Caco-2 (cell line): ENCODE measurements around the gene TMEM59L. TPM values are rescaled to one million over a fixed set of nuclear protein-coding genes. Genes with fewer than 3 reads are reported as not detected.

ENCODE experiments used
- BruUV-seq: library from RNA; stranded (reverse); fragments of 400-500 nt; replicated peaks from 2 replicates; lab custom pipeline; 2021; lab: Mats Ljungman, UMichigan
- CTCF ChIA-PET: fragments of 300-600 bp; sonication (Branson Sonifier 250); formaldehyde crosslinking; loops from one replicate; lab custom pipeline; 2022; ENCODE audit warnings: antibody characterized with exemption; lab: Charles Lee
- POLR2A ChIA-PET: fragments of 300-600 bp; sonication (Branson Sonifier 250); formaldehyde crosslinking; loops from one replicate; lab custom pipeline; 2022; ENCODE audit warnings: antibody characterized with exemption; lab: Charles Lee
- DNase-seq, 2 experiments: peaks; one replicate each; pipeline versions ENCODE4 v3.0.0 to v3.0.0-alpha.2; 2020 to 2022
- H3K27me3 ChIP-seq: replicated peaks from 2 replicates; pipeline ENCODE4 v1.6.0; 2011; ENCODE audit warnings: low read length; ENCODE audit not compliant: control insufficient read depth, insufficient read depth
- H3K36me3 ChIP-seq: 2 replicates; pipeline ENCODE4 v1.5.1; 2011; ENCODE audit warnings: low read length; ENCODE audit not compliant: control insufficient read depth, insufficient read depth
- H3K4me1 ChIP-seq: fragments of 250-450 bp; sonication (Bioruptor Pico); 2 replicates; pipeline ENCODE4 v1.5.1; 2020; ENCODE audit warnings: mild to moderate bottlenecking
- H3K4me3 ChIP-seq: 2 replicates; pipeline ENCODE4 v1.5.1; 2011; ENCODE audit warnings: low read depth, mild to moderate bottlenecking, control low read depth, low read length
- H3K9me3 ChIP-seq: fragments of 250-450 bp; sonication (Bioruptor Pico); 2 replicates; pipeline ENCODE4 v1.5.1; 2020; ENCODE audit warnings: mild to moderate bottlenecking, moderate library complexity
- H3K27ac Mint-ChIP-seq: one replicate; pipeline ENCODE4 v1.8.0; 2022; ENCODE audit warnings: mixed read lengths; ENCODE audit not compliant: unreplicated experiment
- H3K27me3 Mint-ChIP-seq: one replicate; pipeline ENCODE4 v1.8.0; 2022; ENCODE audit warnings: mixed read lengths; ENCODE audit not compliant: insufficient read depth, unreplicated experiment
- H3K36me3 Mint-ChIP-seq: one replicate; pipeline ENCODE4 v1.8.0; 2022; ENCODE audit warnings: mild to moderate bottlenecking, mixed read lengths; ENCODE audit not compliant: insufficient read depth, unreplicated experiment
- H3K4me1 Mint-ChIP-seq: one replicate; pipeline ENCODE4 v1.8.0; 2022; ENCODE audit warnings: low read depth, mixed read lengths; ENCODE audit not compliant: unreplicated experiment
- H3K4me3 Mint-ChIP-seq: one replicate; pipeline ENCODE4 v1.8.0; 2022; ENCODE audit warnings: mild to moderate bottlenecking, moderate library complexity, mixed read lengths; ENCODE audit not compliant: unreplicated experiment
- H3K9me3 Mint-ChIP-seq: one replicate; pipeline ENCODE4 v1.8.0; 2022; ENCODE audit warnings: mixed read lengths; ENCODE audit not compliant: unreplicated experiment
- intact Hi-C: fragments of 100-400 bp; cut with micrococcal nuclease; formaldehyde crosslinking; loops from one replicate; pipeline ENCODE4 v1.10.0; 2022; ENCODE audit not compliant: unreplicated experiment
- total RNA-seq: library from RNA; stranded (reverse); gene quantifications from 2 replicates; pipeline ENCODE4 v1.2.3, GENCODE V29; 2022
- TF ChIP-seq, protein P1 (sequence below), 2 experiments: fragments of 200-600 bp in 1 of 2; IDR thresholded peaks; 1 replicate in 1 of 2; 2 replicates in 1 of 2; pipeline versions ENCODE4 v1.5.1 to v1.8.0; 2011 to 2022; ENCODE audit warnings: antibody characterized with exemption in 1 of 2, control low read depth in 1 of 2, inconsistent platforms in 1 of 2, low read depth in 1 of 2, low read length in 1 of 2, mild to moderate bottlenecking in 1 of 2, moderate library complexity in 1 of 2; ENCODE audit not compliant: insufficient read depth in 1 of 2, severe bottlenecking in 1 of 2, unreplicated experiment in 1 of 2

The TMEM59L gene
- total RNA-seq, 1 experiment from 2014 or later: 0.25 TPM

DNA sequence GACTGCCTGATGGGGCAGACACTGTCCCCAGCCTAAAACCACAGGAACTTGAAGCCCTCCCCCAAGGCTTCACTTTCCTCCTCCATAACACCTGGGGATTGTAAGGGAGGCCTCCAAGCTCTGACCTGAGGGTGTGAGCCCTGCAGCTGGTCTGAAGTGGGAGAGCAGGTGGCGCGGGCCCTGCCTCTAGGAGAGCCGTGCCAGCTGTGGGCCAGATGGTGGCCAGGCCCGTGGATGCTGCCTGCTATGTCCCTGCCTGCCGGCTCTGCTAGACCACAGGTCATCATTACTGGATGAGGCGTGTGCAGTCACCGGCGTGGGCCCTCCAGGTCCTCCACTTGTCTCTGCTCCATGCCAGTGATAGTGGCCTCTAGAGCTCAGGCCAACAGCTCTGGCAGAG lies 20.7 kb downstream of the TMEM59L start:
- Mint-ChIP-seq H3K4me1 (peaks cover 15% of the 10 kb centered on the region), H3K9me3 (no peaks in the 10 kb centered on the region), H3K4me3 (no peak overlapping the region), H3K27me3 (peaks cover 8% of the 10 kb centered on the region), H3K36me3 (peaks cover 9% of the 10 kb centered on the region), H3K27ac (no peak overlapping the region)
- BruUV-seq: no TSS peak
- peaks cover 15% of the 10 kb centered on the region for H3K4me1 ChIP-seq
- H3K27me3 ChIP-seq: no peaks in the 10 kb centered on the region
- no peak overlapping the region for H3K4me3 ChIP-seq
- no peaks in the 10 kb centered on the region for H3K36me3 ChIP-seq
- H3K9me3 ChIP-seq: no peaks in the 10 kb centered on the region
- intact Hi-C loops: no loop called here
- POLR2A ChIA-PET: no interaction called here
- CTCF ChIA-PET: interaction anchor here (0.6 kb wide), 1 partner anchor 112 kb away, joined by 3 read pairs; no protein-coding TSS in a partner anchor
- TF ChIP-seq, protein P1, sequence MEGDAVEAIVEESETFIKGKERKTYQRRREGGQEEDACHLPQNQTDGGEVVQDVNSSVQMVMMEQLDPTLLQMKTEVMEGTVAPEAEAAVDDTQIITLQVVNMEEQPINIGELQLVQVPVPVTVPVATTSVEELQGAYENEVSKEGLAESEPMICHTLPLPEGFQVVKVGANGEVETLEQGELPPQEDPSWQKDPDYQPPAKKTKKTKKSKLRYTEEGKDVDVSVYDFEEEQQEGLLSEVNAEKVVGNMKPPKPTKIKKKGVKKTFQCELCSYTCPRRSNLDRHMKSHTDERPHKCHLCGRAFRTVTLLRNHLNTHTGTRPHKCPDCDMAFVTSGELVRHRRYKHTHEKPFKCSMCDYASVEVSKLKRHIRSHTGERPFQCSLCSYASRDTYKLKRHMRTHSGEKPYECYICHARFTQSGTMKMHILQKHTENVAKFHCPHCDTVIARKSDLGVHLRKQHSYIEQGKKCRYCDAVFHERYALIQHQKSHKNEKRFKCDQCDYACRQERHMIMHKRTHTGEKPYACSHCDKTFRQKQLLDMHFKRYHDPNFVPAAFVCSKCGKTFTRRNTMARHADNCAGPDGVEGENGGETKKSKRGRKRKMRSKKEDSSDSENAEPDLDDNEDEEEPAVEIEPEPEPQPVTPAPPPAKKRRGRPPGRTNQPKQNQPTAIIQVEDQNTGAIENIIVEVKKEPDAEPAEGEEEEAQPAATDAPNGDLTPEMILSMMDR (IDR thresholded peaks at IDR 0.05; ENCODE audit: insufficient read depth in 1 of 2, low read depth in 1 of 2, low read length in 1 of 2, severe bottlenecking in 1 of 2, unreplicated experiment in 1 of 2): no peak
- no peak for DNase-seq

DNA sequence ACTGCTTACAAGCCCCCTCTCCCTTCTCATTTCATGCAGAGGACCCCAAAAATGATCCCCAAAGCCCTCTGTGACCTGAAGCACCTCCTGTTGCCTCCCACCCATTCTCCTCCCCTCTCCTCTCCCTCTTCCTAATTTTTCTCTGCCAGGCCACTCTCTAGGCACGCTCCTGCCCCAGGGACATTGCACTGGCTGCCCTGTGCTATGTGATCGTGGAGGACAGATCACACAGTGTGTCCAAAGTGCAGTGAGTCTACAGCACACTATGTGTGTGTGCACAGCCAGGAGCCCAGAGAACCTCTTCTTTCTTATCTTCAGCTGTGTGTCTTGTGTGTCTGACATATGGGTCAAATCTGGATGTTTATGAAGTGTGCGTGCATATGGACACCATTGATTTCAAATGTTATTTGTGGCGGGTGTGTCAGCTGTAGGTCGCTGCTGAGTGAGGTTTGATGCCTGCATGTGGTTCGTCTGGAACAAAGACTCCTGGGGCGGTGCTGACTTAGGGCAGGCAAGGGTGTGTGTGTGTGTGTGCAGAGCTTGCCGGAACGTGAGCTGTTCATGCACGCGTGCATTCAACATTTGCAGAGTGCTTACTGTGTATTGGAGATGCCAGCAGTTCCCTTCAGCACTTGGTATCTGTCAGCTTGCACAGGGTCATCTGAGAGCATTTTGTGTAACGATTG lies 22.1 kb downstream of the TMEM59L start:
- Histone ChIP-seq H3K27me3 (no peaks in the 10 kb centered on the region), H3K4me1 (peaks cover 15% of the 10 kb centered on the region), H3K4me3 (no peak overlapping the region), H3K36me3 (no peaks in the 10 kb centered on the region), H3K9me3 (no peaks in the 10 kb centered on the region)
- TF ChIP-seq, protein P1 (IDR thresholded peaks at IDR 0.05; ENCODE audit: insufficient read depth in 1 of 2, low read depth in 1 of 2, low read length in 1 of 2, severe bottlenecking in 1 of 2, unreplicated experiment in 1 of 2): no peak
- Mint-ChIP-seq H3K27ac (no peak overlapping the region), H3K36me3 (peaks cover 9% of the 10 kb centered on the region), H3K4me1 (peaks cover 15% of the 10 kb centered on the region), H3K27me3 (peaks cover 7% of the 10 kb centered on the region), H3K9me3 (no peaks in the 10 kb centered on the region), H3K4me3 (no peak overlapping the region)
- ChIA-PET POLR2A (no interaction called here), CTCF (interaction anchor here (0.5 to 1.1 kb wide), 2 partner anchors 63 to 212 kb away, joined by 3 to 4 read pairs; partner anchors contain the start of gene UBA52)
- intact Hi-C loops: no loop called here
- DNase-seq: no peak
- BruUV-seq: no TSS peak

DNA sequence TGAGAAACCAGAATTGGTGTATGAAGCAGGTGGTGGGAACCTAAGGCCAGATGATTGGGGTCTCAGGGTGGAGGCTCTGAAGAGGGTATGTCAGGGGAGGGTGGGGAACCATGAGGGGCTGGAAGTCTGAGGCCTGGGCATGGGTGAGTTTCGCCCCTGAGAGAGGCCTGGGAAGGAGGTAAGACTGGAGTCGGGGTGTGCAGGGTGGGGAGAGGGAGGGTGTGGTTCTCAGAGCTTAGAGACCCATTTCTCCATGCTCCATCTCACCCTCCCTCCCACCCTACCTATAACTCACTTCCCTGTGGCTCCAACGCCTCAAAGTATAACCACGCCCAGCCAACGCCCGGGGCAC lies 23.1 kb downstream of the TMEM59L start:
- Mint-ChIP-seq H3K27ac (peak overlapping the region; percentile 69), H3K36me3 (peaks cover 9% of the 10 kb centered on the region), H3K27me3 (peaks cover 6% of the 10 kb centered on the region), H3K4me1 (peaks cover 15% of the 10 kb centered on the region), H3K9me3 (no peaks in the 10 kb centered on the region), H3K4me3 (peak overlapping the region; percentile 76)
- H3K4me1 ChIP-seq: peaks cover 15% of the 10 kb centered on the region
- no peaks in the 10 kb centered on the region for H3K9me3 ChIP-seq
- no TSS peak for BruUV-seq
- peak overlapping the region; percentile 29 for H3K4me3 ChIP-seq
- POLR2A ChIA-PET: no interaction called here
- intact Hi-C loops: loop anchor here (1.0 to 2.0 kb wide), 2 partner anchors 47 to 114 kb away; partner anchors contain the start of genes ELL and REX1BD
- TF ChIP-seq, protein P1 (IDR thresholded peaks at IDR 0.05; ENCODE audit: insufficient read depth in 1 of 2, low read depth in 1 of 2, low read length in 1 of 2, severe bottlenecking in 1 of 2, unreplicated experiment in 1 of 2): no peak
- CTCF ChIA-PET: interaction anchor here (1.1 kb wide), 1 partner anchor 211 kb away, joined by 3 read pairs; no protein-coding TSS in a partner anchor
- no peaks in the 10 kb centered on the region for H3K36me3 ChIP-seq
- H3K27me3 ChIP-seq: no peaks in the 10 kb centered on the region
- no peak for DNase-seq
